HG03442 (cell line): Measurements from ENCODE around the gene HNRNPA2B1.
"Not testable (repeated sequence)": the region's sequence is repeated elsewhere in the genome, so short reads cannot be mapped to it uniquely, and the experiment has no call there.

Experiments used
- ATAC-seq: cut with Tn5 transposase; IDR thresholded peaks from one replicate; pipeline ENCODE4 v1.9.1; 2021; ENCODE audit warnings: mild to moderate bottlenecking, moderate library complexity; ENCODE audit not compliant: unreplicated experiment

Gene HNRNPA2B1

DNA sequence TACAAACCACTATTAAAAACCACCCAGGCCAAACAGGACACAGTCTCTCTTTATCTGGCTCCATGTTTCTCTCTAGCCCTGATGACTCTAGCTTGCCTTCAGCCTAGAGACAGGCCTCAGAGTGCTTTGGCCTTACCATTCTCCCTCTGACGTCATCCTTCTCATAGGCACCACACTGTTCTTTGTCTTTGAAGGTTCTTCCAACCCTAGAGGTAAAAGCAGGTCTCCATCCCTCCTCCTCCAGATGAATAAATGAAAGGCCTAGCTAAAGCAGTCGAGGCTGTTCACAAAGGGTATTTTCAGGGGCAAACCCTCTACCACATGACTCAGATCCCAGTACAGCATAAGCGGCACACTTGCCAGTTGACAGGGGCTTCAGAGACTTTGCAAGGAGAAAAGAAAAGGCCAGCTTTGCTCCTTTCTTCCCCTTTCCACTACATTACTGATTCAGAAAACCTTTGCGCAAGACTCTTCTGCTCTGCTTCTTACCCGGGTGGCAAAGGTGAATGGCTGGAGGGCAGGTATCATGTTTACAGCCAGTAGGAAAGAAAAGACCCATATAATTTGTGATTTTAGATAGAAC lies 33.8 kb downstream of the HNRNPA2B1 start:
- no peak for ATAC-seq

DNA sequence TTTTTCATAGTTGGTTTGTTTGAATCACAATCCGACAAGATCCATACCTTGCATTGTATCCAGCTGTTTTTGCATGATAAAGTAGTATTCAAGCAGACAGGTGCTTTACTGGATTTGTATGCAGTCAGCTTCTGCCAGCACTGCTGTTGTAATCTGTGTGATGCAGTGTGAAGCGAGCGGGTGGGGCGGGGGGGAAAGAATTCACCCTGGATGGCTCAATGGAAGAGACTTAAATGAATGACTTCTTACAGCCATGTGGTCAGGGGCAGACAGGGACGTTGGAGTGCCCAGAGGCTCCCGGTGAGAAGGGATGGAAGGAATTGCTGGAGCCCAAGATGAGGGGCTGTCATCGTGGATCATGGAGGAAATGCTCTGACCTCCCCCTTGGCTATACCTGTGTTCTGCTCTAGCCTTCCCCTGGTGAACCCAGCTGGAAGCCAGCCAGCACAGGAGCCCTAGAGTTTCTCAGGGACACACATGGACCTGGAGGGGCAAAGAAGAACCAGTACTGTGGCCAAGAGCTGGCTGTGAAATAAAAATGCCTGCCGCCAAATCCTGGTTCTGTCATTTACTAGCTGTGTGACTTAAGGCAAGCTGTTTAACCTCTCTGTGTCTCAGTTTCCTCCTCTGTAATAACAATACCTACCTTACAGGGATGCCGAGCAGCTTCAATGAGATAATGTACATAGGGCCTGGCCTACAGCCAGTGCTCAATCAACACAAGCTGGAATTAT lies 34.4 kb downstream of the HNRNPA2B1 start:
- no peak for ATAC-seq

GRCh38 chr7:26163804-26164203 lies 36.7 kb downstream of the HNRNPA2B1 start:
- ATAC-seq, result not testable (repeated sequence)

DNA sequence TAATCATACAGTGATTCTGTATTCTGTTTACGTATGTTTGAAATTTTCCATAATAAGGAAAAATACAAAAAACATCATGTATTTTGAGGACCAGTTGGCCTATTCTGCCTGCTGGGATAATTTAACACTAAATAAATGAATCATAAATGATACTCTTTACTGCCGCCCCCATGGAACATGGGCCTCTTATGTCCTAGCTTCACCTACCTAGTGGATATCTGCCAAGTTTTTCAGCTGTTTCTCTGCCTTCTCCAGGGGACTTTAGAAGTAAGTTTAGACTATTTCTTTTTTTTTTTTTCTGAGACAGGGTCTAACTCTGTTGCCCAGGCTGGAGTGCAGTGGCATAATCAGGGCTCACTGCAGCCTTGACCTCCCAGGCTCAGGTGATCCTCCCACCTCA lies 38.1 kb downstream of the HNRNPA2B1 start:
- no peak for ATAC-seq

DNA sequence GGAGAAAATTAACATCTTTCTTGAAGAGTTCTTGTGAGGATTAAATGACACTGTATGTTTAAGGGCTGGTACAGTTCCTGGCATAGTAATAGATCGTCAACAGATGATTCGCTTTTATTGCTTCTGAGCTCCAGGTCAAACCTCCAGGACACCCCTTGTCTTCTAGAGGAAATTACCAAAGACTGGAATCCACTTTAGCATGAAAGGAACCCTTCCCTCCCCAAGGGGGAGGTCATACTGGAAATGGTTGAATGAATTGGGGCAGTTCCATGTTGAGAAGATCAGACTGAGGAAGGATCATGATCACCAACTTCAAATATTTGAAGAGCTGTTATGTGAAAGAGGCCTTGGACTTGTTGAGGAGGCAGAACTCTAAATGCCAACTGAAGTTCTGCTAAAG lies 39.6 kb downstream of the HNRNPA2B1 start:
- ATAC-seq, result no peak

GRCh38 chr7:26159243-26159642 lies 41.3 kb downstream of the HNRNPA2B1 start:
- no peak for ATAC-seq

DNA sequence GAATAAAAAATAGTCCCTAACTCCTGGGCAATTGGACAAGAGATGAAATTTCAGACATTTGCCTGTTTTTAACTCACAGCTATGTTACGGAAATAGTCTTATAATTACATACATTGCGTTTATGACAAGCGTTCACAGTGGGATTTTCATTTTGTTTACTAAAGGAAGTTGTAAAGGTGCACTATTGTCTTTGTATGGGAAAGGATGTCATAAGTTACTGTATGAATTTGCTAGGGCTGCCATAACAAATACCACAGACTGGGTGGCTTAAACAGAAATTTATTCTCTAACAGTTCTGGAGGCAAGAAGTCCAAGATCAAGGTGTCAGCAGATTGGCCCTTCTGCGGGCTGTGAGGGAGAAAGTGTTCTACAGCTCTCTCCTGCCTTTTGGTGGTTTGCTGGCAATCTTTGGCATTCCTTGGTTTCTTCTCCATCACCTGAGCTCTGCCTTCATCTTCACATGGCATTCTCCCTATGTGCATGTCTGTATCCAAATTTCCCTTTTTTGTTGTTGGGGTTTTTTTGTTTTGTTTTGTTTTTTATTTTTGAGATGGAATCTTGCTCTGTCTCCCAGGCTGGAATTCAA lies 42.9 kb downstream of the HNRNPA2B1 start:
- ATAC-seq, result no peak

DNA sequence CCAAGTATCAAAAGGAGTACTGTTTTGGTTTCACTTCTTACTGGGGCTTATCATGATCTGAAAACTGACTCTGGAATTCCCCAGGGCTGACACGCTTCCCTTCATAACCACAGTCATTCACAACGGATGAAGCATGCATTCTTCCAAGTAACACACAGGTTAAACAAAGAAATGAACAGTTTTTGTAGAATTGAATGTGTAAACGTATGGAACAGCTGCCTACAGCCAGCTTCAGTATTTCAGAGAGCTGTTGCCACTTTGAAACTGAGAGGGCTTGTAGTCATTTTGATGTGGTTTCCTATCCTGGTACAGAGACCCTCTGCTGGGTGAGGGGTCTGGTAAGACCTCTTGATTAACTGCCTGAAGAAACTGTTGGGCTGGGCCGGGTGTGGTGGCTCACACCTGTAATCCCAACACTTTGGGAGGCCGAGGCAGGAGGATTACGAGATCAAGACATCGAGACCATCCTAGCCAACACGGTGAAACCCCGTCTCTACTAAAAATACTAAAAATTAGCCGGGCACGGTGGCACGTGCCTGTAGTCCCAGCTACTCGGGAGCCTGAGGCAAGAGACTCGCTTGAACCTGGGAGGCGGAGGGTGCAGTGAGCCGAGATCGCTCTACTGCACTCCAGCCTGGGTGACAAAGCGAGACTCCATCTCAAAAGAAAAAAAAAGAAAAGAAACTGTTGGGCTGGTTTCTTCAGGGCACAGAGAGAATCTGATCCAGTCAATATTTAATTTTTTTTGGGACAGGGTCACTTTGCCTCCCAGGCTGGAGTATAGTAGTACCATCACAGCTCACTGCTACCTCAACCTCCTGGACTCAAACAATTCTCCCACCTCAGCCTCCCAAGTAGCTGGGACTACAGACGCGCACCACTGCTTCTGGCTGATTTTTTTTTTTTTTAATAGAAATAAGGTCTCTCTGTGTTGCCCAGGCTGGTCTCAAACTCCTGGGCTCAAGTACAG lies 43.8 kb downstream of the HNRNPA2B1 start:
- peak; percentile 33 for ATAC-seq

DNA sequence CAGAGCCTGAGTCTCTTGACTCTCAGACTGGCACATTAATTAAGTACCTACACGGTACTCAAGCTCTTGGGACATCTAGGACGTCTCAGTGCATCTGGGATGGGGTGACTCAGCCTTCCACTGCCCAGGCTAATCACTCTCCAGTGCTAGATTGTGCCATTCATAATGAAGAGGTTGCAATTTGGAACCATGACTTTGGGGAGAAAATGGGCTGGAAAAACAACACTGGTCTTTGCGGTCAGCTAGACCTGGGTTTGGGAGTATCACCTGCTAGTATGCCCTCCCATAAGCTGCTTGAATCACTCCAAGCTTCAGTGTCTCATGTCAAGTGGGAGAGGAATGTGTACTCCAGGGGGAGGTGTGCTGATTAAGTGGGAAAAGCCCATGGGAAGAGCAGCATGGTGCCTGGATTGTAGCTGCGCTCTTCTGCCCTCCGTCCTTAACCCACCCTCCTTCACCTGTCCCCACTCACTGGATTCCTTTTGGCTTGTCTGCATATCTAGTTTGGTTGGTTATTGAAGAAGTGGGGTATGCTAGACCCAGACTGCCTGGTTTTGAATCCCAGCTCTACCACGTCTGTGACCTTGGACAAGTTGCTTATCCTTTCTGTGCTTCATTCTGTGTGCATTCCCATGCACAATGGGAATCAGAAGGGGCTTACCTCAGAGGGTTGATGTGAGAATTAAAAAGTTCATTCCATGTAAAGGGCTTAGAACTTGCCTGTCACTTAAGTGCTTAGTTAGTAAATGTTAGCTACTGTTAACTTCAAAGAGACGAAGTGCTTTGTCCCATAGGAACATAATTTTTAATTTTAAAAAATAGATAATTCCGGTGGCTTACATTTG lies 44.8 kb downstream of the HNRNPA2B1 start:
- no peak for ATAC-seq

DNA sequence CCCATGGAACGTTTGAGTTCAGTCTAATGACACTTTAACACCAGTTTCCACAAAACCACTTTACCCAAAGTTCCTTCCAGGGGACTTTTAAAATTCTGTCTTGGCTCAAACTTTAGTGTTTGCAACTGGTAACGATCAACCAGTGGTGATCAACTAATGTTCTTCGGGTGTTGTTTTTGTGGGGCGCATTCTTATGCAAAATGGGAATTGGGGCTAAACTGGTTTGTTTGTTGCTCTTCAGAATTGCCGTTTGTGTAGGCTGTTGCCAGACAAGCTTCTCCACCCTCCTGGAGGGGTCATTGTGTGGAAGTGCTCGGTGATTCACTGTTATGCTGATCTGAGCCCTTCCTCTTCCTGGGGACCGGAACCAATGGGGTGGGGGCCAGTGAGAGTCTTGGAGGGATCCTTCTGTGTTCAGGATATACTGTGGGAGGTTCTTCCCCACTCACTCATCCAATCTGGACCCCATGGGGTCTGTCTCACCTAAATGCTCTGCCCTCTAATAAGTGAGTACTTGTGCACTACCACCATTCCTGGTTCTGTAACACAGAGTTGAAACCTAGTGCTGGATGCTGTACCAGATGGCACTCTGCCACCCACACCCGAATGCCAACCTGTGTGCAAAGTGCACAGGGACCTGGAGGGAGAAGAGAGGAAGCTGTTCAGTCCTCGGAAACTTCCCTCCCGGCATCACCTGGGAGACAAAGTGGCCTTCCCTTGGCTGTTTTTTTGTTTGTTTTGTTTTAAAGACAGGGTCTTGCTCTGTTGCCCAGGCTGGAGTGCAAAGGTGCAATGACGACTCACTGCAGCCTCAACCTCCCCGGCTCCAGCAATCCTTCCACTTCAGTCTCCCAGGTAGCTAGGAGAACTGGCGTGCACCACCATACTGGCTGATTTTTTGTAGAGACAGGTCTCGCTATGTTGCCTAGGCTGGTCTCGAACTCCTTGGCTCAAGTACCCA lies 46.4 kb downstream of the HNRNPA2B1 start:
- ATAC-seq, result no peak

DNA sequence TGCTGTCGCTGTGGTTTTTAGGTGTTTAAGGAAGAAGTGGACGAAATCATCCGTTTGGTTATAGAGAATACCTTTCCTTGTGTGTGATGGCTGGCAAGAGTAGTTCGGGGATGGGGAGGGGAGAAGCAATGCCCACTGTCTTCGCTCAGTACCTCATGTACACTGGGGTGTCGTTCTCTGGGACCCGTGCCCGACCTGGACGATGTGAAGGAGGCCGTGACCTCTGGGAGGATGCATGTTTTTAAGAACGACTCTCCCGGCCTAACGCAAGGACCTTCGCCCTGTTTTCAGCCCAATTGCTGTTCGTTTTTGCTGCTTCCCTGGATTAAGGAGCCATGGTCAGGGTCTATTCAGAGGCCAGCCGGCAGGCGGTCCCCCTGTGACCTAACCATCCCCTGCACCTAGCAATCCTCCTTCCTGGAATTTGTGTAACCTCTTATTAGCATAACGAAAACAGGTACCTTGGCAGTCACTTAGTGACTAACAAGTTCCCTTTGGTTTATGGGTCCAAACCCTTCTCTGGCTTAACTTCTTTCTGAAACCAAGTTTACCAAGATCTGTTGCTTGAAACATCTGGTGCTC lies 47.2 kb downstream of the HNRNPA2B1 start:
- no peak for ATAC-seq

GRCh38 chr7:26152782-26153240 lies 47.7 kb downstream of the HNRNPA2B1 start:
- ATAC-seq, result peak; percentile 19

GRCh38 chr7:26151953-26152781 lies 48.4 kb downstream of the HNRNPA2B1 start, which contains the start of gene NFE2L3:
Gene NFE2L3 (plus strand): TSS chr7:26152198. CDS start chr7:26152499, 301 bp downstream.
- peak; percentile 54 for ATAC-seq

GRCh38 chr7:26151650-26151952 lies 48.9 kb downstream of the HNRNPA2B1 start:
- ATAC-seq, result no peak

- no peak for ATAC-seq
Observed at GRCh38 chr7:26151096-26151495, 49.5 kb downstream of the HNRNPA2B1 start.

- no peak for ATAC-seq
Observed at GRCh38 chr7:26149391-26149977, 51.1 kb downstream of the HNRNPA2B1 start.

GRCh38 chr7:26148307-26148700 lies 52.2 kb downstream of the HNRNPA2B1 start:
- not testable (repeated sequence) for ATAC-seq
